ENCODE results near the gene BPIFB6. TPM values are rescaled to one million over a fixed set of nuclear protein-coding genes. Genes with fewer than 3 reads are reported as not detected.

Gene BPIFB6
- total RNA-seq, 1 experiment from 2014 or later = not detected

GRCh38 chr20:33082546-33082945 is 51.1 kb downstream of the BPIFB6 start (continued):
- TF ChIP-seq AFF4 (CRISPR knock-in tag; IDR thresholded peaks at IDR 0.05; ENCODE audit: borderline replicate concordance) (no peak), MYBL2 (CRISPR knock-in tag; IDR thresholded peaks at IDR 0.05) (no peak)

GRCh38 chr20:33083544-33084340 is 52.3 kb downstream of the BPIFB6 start:
- DNase-seq (ENCODE audit: low spot score) = no peak
- TF ChIP-seq E2F4 (CRISPR knock-in tag; IDR thresholded peaks at IDR 0.05; ENCODE audit: borderline replicate concordance, low read depth) = no peak
- no peak for TF ChIP-seq CDX4 (CRISPR knock-in tag; IDR thresholded peaks at IDR 0.05; ENCODE audit: borderline replicate concordance)
- TF ChIP-seq ZNF423 (CRISPR knock-in tag; IDR thresholded peaks at IDR 0.05) = no peak
- TF ChIP-seq AR (CRISPR knock-in tag; IDR thresholded peaks at IDR 0.05) = no peak
- no peak for TF ChIP-seq ZSCAN18 (CRISPR knock-in tag; IDR thresholded peaks at IDR 0.05)
- no peak for TF ChIP-seq SMAD4 (CRISPR knock-in tag; IDR thresholded peaks at IDR 0.05)
- TF ChIP-seq KAT7 (CRISPR knock-in tag; IDR thresholded peaks at IDR 0.05; ENCODE audit: borderline replicate concordance) = no peak
- no peak for TF ChIP-seq NFYB (CRISPR knock-in tag; conservative IDR thresholded peaks at IDR 0.05; ENCODE audit: low read depth)
- no peak for TF ChIP-seq ZBTB21 (CRISPR knock-in tag; IDR thresholded peaks at IDR 0.05; ENCODE audit: borderline replicate concordance)
- no peak for TF ChIP-seq ERG (CRISPR knock-in tag; IDR thresholded peaks at IDR 0.05)
- no peak for TF ChIP-seq USF2 (CRISPR knock-in tag; IDR thresholded peaks at IDR 0.05)
- no peak for TF ChIP-seq GTF2I (CRISPR knock-in tag; conservative IDR thresholded peaks at IDR 0.05)
- TF ChIP-seq FOXJ3 (CRISPR knock-in tag; IDR thresholded peaks at IDR 0.05; ENCODE audit: borderline replicate concordance) = no peak
- no peak for TF ChIP-seq TCF7 (CRISPR knock-in tag; IDR thresholded peaks at IDR 0.05; ENCODE audit: low read depth)
- TF ChIP-seq ZNF263 (CRISPR knock-in tag; IDR thresholded peaks at IDR 0.05; ENCODE audit: low read depth) = no peak
- no peak for TF ChIP-seq ARID4B (CRISPR knock-in tag; IDR thresholded peaks at IDR 0.05; ENCODE audit: borderline replicate concordance)

More at GRCh38 chr20:33083544-33084340, 52.3 kb downstream of the BPIFB6 start:
- no peaks in the 10 kb centered on the region for H3K27me3 Mint-ChIP-seq (ENCODE audit: low read depth)
- ATAC-seq = no peak
- H3K36me3 Mint-ChIP-seq = no peaks in the 10 kb centered on the region
- H3K4me3 Mint-ChIP-seq = no peak overlapping the region
- no peaks in the 10 kb centered on the region for H3K9me3 Mint-ChIP-seq
- H3K4me1 Mint-ChIP-seq = no peaks in the 10 kb centered on the region
- ChIA-PET POLR2A (no interaction called here), CTCF (no interaction called here)
- H3K27ac Mint-ChIP-seq = no peak overlapping the region
